Measurements from ENCODE around the gene CCDC194.
A peak's percentile ranks its signal among the peaks of the same experiment; 100 is the strongest.

Gene CCDC194

DNA sequence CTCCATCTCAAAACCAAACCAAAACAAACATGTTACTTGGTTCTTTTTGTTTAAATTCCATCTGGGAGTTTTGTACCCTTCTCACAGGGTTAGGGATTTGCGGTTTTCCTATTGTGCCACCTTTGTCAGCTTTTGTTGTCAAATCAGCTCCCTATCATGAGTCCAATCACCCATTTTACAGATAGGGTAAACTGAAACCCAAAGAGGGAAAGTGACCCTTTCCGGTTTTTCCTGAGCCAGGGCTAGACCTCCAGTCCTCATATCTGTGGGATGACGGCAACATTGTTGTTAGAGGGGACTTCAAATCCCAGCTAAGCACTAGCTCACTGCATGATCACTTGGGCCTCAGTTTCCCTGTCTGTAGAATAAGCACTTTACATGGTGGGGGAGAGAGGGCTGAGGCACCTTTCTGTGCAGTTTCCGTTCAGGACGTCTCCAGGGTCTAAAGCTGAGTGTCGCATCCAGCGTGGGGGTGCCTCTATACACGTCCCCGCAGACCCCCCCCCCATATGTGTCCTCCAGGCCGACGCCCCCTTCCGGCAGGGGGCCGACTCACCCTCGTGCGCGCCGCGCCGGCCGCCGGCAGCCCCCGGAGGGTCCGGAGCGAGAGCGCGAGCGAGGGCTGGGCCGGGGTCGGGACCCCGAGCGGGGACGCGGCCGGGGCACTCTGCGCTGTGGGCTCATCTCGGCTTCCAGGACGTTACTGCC lies 3.9 kb downstream of the CCDC194 start:
- H3K4me3 ChIP-seq (ENCODE audit: low read depth, low read length), result peak overlapping the region; percentile 59
- peak; percentile 14 for TF ChIP-seq CTCF (IDR thresholded peaks at IDR 0.05; ENCODE audit: low read depth, low read length)
- no peak for DNase-seq (ENCODE audit: low read depth, low spot score)
- in situ Hi-C loops (cut with HindIII; ENCODE audit: low sequenced_read_pairs), result no loop called here

DNA sequence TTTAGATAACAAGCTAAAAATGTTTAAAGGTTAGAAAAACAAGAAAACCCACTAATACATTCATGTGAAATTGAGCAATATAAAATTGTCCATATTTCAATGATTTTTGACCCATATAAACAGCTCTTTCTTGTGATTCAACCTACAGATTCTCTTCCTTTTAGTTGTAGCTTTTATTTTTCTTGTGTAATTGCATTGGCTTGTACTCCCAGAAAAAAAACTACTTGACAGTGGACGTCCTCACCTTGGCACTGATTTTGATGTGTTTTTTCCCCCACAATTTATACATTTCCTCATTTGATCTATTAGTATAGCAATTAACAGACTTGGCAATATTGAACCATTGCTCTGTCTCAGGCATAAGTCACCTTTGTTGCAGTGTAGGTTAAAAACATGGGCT lies 4.7 kb downstream of the CCDC194 start:
- TF ChIP-seq CTCF (IDR thresholded peaks at IDR 0.05; ENCODE audit: low read depth, low read length), result no peak
- in situ Hi-C loops (cut with HindIII; ENCODE audit: low sequenced_read_pairs), result no loop called here
- DNase-seq (ENCODE audit: low read depth, low spot score), result no peak
- no peak overlapping the region for H3K4me3 ChIP-seq (ENCODE audit: low read depth, low read length)

DNA sequence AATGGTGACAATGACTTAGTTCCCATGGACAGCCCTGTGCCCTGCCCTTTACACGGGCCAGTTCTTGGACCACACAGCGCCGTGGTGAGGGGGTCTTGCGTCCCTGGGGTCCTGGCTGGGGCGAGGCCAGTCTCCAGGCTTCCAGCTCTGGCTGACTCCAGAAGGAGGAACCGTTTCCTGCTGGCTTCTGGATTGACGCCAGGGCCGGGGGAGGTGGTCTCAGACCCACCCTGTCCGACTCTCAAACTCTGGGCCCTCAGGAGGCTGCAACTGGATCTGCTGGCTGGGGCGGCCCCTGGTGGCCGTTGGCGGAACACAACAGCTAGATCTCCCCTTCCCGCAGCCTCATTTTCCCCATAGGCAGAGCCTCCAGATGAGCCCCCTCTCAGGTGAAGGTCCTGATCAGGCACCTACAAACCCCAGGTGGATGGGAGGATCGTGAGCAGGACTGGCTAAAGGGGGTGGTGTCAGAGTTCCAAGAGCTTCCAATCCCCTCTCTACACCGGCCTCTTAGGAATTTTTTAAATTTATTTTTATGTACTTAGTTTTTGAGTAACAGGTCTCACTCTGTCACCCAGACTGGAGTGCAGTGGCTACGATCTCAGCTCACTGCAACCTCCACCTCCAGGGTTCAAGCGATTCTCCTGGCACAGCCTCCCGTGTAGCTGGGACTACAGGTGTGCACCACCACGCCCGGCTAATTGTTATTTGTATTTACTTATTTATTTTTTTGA lies 8.0 kb downstream of the CCDC194 start:
- peak; percentile 54 for DNase-seq (ENCODE audit: low read depth, low spot score)
- no peak overlapping the region for H3K4me3 ChIP-seq (ENCODE audit: low read depth, low read length)
- TF ChIP-seq CTCF (IDR thresholded peaks at IDR 0.05; ENCODE audit: low read depth, low read length), result peak; percentile 95

DNA sequence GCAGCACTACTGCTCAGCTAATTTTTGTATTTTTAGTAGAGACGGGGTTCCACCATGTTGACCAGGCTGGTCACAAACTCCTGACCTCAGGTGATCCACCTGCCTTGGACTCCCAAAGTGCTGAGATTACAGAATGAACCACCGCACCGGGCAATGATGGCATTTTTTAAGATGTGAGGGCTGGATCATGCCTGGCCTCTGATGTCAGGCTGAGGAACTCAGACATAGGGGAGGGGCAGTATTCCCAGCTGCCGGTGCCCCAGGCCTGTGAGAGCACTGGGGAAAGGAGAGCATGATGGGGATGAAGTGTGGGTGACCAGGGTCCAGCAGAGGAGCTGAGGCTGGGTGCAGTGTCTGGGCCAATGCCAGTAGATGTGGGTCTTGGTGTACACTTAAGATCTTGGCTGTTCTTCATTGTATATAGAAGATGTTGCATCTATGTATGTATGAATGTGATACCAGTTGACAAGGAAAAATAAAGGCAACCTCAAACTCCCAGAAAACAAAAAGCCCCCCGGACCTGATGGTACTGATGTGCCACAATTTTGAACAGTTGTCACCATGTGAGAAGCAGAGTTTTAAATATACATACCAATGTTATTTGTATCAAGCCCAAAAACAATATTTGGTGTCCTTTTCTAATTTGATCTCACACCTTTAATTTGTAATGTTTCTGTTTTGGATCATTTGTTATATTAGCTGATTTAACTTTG lies 13.4 kb downstream of the CCDC194 start:
- no peak for DNase-seq (ENCODE audit: low read depth, low spot score)
- in situ Hi-C loops (cut with HindIII; ENCODE audit: low sequenced_read_pairs), result no loop called here
- TF ChIP-seq CTCF (IDR thresholded peaks at IDR 0.05; ENCODE audit: low read depth, low read length), result no peak
- no peak overlapping the region for H3K4me3 ChIP-seq (ENCODE audit: low read depth, low read length)

More for the DNA sequence above, 8.0 kb downstream of the CCDC194 start:
- in situ Hi-C loops (cut with HindIII; ENCODE audit: low sequenced_read_pairs), result no loop called here

DNA sequence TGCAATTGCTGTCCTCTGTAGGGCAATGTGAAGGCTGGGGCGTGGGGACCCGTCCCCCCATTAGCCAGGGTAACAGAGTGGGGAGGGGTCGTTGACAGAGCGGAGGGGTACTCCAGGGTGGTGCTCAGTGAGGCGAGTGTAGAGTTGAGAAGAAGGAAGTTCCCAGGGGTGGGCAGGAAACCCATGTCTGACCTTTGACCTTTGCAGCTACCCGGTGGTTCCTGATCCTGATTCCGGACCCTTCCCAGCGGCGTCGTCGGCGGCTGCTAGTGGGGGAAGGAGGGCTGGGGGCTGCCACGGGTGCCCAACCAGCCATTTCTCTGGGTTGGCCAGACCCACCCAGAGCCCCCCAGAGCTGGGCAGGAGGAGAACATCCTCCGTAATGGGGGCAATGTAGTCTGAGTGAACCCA lies 14.8 kb downstream of the CCDC194 start:
- in situ Hi-C loops (cut with HindIII; ENCODE audit: low sequenced_read_pairs), result no loop called here
- no peak overlapping the region for H3K4me3 ChIP-seq (ENCODE audit: low read depth, low read length)

More for the DNA sequence above, 14.8 kb downstream of the CCDC194 start:
- TF ChIP-seq CTCF (IDR thresholded peaks at IDR 0.05; ENCODE audit: low read depth, low read length), result no peak
- DNase-seq (ENCODE audit: low read depth, low spot score), result no peak
